Measurements from ENCODE around the gene KRABD2.
"Not testable (repeated sequence)": the region's sequence is repeated elsewhere in the genome, so short reads cannot be mapped to it uniquely, and the experiment has no call there.

KRABD2 gene

DNA sequence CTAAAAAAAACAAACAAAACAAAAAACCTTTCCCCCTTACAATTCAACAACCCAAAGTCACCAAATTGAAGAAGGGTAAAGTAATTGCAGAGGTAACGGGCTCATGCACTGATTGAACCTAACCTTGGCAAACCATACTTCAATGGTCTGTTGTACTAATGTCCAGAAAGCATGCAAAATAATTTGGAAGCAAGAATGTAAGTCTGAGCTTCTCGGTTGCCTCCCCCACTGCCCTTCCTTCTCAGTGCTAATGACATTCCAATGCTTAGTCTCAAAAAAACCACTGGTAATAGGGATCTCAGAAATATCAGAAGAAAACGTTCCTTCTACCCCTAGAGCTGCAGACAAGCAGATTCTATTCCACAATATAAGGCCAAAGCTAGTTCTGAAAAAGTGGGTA, 15.8 kb downstream of the KRABD2 start:
- no peak for DNase-seq (ENCODE audit: low spot score)

GRCh38 chr17:8360260-8360659, 16.2 kb downstream of the KRABD2 start:
- DNase-seq (ENCODE audit: low spot score) = no peak

DNA sequence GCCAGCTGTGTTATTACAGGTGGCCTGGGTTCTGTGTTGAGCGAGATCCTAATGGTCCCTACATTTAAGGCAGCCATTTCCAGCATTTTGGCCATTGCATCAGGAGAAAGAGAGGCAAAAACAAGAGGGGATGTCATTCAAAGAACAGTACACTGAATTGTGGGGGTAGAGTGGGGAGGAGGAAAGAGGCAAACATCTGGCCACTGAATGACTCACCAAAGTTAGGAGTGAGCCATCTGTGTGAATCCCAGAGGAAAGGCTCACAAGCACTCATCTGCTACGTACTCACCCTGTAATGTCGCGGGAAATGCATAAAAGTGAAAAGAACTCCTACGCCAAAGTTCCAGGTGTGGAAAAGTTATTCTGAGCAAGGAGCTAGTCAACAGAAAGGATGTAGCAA, 16.7 kb downstream of the KRABD2 start:
- DNase-seq (ENCODE audit: low spot score) = no peak

GRCh38 chr17:8357910-8358309, 18.6 kb downstream of the KRABD2 start:
- no peak for DNase-seq (ENCODE audit: low spot score)

DNA sequence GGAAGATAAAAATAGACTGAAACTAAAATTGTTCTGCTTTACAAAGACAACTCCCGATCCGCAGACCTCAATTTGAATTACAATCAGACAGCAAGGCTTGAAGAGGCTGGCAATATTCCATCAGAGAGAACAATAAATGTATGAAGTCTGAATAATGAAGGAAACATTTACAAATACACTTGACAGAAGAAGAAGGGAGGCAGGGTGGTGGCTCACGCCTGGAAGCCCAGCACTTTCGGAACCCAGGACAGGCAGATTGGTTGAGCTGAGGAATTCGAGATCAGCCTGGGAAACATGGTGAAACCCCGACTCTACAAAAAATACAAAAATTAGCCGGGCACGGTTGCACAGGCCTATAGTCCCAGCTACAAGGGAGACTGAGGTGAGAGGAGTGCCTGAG, 22.3 kb downstream of the KRABD2 start:
- no peak for DNase-seq (ENCODE audit: low spot score)

DNA sequence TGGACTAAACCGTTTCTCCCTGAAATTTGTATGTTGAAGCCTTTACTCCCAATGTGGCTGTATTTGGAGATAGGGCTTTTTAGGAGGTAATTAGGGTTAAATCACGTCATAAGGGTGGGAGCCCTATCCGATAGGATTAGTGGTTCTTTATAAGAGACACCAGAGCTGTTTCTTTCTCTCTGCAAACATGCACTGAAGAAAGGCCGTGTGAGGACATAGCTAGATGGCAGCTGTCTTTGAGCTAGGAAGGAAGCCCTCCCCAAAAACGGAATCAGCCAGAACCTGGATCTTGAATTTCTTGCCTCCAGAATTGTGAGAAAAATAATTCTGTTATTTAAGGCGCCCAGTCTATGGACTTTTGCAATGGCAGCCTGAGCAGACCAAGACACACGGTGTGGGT, 22.8 kb downstream of the KRABD2 start:
- no peak for DNase-seq (ENCODE audit: low spot score)

DNA sequence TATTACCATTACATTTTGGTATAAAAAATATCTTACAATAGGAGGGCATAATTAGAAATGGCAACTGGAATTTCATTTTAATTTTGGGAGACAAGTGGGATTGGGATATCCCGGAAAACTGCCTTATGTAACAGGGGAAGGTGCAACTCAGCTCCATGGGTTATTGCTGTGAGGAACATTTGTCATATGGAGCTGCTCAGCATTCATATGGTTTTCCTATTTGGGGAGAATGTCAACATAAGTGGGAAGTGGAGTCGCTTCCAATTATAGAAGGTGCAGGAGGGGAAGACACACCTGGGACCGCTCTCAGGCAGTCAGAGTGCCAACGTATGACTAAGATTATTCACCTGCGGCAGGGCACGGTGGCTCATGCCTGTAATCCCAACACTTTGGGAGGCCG, 26.2 kb downstream of the KRABD2 start:
- DNase-seq (ENCODE audit: low spot score) = no peak

DNA sequence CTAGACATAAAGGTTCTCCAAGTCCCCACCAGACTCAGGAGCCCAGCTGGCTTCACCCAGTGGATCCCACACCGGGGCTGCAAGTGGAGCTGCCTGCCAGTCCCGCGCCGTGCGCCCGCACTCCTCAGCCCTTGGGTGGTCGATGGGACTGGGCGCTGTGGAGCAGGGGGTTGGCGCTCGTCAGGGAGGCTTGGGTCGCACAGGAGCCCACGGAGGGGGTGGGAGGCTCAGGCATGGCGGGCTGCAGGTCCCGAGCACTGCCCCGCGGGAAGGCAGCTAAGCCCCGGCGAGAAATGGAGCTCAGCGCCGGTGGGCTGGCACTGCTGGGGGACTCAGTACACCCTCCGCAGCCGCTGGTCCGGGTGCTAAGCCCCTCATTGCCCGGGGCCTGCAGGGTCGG, 29.5 kb downstream of the KRABD2 start:
- DNase-seq (ENCODE audit: low spot score) = not testable (repeated sequence)

DNA sequence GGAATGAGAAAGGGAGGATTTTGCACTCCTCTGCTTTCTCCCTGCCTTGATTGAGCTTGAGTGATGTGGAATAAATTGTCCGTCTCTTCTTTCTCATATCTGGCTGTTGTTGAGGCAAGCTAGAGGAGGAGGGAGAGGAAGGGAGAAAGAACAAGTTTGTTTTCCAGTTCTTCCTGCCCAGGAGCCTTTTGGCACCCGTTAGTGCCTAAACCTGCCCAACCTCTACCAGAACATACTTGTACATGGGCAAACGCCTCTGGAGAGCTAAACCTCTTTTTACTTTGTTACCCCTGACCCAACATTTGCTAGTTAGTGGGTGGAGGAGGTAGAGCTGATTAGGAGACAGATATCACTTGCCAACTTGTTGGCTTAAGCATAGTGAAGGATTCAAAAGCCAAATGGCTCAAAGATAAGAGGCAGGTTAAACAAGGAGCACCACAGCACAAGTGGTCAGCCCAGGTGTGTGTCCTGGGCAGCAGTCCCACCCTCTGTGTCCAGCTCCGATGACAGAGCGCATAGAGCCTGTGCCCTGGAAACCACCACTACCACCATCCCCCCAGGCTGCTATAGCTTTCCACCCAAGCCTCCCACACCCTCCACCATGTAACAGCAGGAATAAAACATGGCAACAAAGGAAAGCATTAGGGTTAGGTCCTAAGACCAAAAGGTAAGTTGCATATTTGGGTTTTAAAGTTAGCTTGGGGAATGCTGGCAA, 30.4 kb downstream of the KRABD2 start:
- DNase-seq (ENCODE audit: low spot score) = no peak

- no peak for DNase-seq (ENCODE audit: low spot score)
Observed at GRCh38 chr17:8345052-8345690, 31.3 kb downstream of the KRABD2 start.

DNA sequence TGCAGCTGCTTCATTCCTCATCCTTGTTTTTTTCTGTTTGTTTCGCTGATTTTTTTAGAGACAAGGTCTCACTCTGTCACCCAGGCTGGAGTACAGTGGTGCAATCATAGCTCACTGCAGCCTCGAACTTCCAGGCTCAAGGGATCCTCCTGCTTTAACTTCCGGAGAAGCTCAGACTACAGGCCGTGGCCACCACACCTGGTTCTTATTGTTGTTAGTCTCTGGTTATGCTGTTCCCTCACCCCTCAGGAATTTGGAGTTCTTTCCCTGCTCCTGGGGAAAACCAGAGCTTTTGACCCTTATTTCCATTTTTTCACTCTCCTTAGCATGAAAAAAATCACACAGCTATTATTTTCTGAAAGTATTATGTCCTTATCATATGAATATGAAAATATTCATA, 35.0 kb downstream of the KRABD2 start:
- DNase-seq (ENCODE audit: low spot score) = no peak

DNA sequence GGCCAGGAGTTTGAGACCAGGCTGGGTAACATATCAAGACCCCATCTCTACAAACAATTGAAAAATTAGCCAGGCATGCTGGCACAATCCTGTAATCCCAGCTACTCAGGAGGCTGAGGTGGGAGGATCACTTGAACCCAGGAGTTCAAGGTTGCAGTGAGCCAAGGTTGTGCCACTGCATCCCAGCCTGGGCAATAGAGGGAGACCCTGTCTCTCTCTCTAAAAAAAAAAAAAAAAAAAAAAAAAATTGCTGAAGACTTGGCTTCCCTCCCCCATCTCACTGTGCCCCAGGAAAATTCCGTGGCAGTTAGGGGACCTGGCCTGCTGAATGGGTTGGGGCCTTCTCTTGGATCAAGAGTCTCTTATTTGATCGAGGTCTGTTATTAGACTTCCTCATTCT, 37.0 kb downstream of the KRABD2 start, which contains the start of gene ODF4:
Gene ODF4 (plus strand): TSS at position 301 of the 400 bp plus-strand sequence. CDS start 212 bp downstream, outside the sequence.
- no peak for DNase-seq (ENCODE audit: low spot score)

- no peak for DNase-seq (ENCODE audit: low spot score)
Observed at GRCh38 chr17:8338753-8339140, 37.8 kb downstream of the KRABD2 start.

DNA sequence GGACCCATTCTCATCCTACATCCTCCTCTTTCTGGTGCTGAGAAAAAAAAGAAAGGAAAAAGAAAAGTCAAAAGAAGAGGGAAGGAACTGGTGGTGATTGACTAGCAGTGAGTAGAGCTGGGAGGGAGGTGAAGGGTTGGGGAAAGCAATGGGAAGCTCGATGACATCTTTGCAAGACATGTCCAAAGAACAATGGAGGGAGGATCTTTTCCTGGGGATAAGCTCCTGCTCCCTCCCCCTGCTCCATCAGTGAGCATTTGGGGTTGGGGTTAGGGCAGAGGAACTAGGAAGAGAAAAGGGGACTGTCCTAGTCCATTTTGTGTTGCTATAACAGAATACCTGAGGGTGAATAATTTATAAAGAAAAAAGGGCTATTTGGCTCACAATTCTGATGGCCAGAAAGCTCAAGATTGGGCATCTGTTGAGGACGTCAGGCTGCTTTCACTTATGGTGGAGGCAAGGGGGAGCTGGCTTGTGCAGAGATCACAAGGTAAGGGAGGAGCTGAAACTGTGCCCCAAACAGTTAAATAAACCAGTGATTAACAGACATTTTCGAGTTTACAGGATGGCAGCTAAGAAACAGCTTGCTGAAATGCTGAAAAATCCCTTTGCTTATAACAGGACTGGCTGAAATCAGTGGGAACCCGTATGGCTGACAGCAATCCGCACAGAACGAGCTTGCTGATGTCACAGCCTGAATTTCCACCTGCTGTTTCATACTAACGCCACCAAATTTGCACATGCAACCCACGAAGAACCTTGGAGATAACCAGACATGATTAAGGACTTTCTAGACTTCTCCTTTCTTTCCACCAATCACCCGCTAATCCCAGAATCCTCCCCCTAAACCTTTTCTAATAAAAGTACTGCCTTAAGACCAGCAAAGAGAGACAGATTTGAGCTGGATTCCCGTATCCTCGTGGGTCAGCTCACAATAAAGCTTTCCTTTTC, 38.4 kb downstream of the KRABD2 start:
- DNase-seq (ENCODE audit: low spot score) = no peak

GRCh38 chr17:8333281-8333680, 43.2 kb downstream of the KRABD2 start:
- DNase-seq (ENCODE audit: low spot score) = no peak

GRCh38 chr17:8332688-8333087, 43.8 kb downstream of the KRABD2 start:
- no peak for DNase-seq (ENCODE audit: low spot score)

DNA sequence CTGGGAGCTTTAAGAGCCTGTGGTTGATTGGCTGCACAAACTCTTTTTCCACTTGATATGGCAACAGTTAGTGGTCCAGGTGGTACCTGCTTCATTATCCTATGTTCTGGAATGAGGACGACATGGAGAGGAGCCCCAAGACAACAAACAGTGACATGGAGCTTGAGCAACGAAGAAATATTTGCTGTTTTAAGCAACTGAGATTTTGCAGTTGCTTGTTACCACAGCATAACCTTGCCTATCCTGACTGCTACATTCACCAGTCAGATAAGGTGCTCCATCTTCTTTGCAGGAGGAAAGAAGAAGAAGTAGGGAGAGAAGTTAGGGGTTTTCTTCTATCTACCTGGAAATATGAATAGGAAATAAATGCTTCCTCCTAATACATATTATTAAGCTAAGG, 44.4 kb downstream of the KRABD2 start:
- no peak for DNase-seq (ENCODE audit: low spot score)

DNA sequence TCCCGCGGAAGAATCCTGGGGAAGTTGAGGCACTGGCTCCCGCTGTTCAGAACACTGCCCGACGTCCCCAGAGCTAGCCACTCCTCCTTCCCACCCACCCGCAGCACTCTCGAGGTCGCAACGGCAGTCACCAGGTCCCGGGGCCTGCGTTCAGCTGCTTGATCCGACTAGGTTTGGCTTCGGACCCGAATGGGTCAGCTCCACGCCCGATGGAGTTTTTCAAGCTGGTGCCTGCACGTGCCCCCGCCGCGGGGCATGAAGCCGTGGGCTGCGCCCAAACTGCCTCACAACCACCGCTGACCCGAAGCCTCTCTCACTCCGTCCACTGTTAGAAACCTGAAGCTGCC, 49.2 kb downstream of the KRABD2 start:
- no peak for DNase-seq (ENCODE audit: low spot score)
